ENCODE data around the gene MAOA.
A peak's percentile ranks its signal among the peaks of the same experiment; 100 is the strongest.

Gene MAOA

GRCh38 chrX:43750248-43750676 is 94.2 kb downstream of the MAOA start:
- peak in 2 of 3 donors; percentile 6 to 23 for DNase-seq (ENCODE audit: low read depth in 2 of 3, low spot score in 1 of 3)

DNA sequence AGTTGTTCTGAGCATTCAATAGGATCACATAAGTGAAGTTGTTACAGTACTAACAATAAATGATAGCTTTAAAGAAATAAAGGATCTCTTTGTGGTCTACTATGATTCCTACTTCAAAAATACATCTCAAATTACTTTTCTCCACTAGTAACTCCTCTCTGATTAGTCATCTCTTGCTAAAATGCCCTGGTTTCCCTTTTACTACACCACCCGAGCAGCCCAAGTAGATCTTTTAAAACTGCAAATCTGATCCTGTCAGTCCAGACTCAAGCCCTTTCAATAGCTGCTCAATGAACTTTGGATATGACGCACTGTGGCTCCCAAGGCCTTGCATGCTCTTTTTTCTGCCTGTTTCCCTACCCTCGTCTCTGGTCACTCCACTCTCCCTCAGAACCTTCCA is 97.5 kb downstream of the MAOA start:
- no peak for DNase-seq (ENCODE audit: low read depth in 2 of 3, low spot score in 1 of 3)

DNA sequence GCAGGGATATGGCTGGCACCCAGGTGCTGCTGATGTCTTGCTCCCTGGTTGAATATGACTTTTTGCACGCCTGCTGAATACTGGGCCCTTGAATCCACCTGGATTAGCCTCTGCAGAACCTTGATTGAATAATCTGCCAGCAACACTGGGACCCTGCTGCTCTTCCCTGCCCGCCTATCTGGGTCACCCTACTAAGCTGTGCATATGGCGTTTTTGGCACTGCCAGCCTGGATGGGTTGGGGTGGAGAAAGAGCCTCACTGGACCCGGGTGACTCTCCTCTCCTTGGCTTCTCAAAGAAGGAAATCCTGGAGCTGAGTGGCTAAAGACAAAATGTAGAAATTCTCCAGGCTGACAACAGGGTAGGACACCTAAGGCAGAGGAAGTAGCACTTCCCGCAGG is 100.0 kb downstream of the MAOA start:
- no peak for DNase-seq (ENCODE audit: low read depth in 2 of 3, low spot score in 1 of 3)

GRCh38 chrX:43758044-43758443 is 101.9 kb downstream of the MAOA start:
- no peak for DNase-seq (ENCODE audit: low read depth in 2 of 3, low spot score in 1 of 3)

- DNase-seq (ENCODE audit: low read depth in 2 of 3, low spot score in 1 of 3): no peak
Measured at GRCh38 chrX:43785930-43786591, 130.0 kb downstream of the MAOA start.
